Measurements from ENCODE around the gene IL1A. TPM values are rescaled to one million over a fixed set of nuclear protein-coding genes. Genes with fewer than 3 reads are reported as not detected.

Gene IL1A
- total RNA-seq, 4 donors from 2014 or later: 0.40 TPM; not detected in 3

DNA sequence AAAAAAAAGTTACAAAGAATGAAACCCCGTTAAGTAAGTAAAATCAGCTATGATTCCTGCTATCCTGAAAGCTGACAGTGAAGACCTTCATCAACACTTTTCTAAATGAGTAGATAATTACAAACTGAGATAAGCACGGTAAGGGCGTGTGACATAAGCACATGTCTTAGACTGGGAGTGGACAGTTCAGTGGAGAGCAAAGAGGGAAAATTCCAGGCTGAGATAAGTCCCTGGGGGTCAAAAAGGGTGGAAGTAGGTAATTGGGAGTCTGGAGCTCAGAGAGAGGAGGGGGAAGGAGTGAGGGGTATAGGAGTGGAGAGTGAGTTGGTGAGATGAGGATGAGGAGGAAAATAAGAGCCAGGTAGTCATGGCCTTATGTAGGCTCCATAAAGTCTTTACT, 4.4 kb upstream of the IL1A start:
- no peak overlapping the region for H3K4me3 ChIP-seq (replicated peaks in 1 of 3)
- DNase-seq: no peak
- no peaks in the 10 kb centered on the region for H3K36me3 ChIP-seq
- intact Hi-C loops (cut with DNase I): no loop called here
- TF ChIP-seq POLR2A (IDR thresholded peaks at IDR 0.05): no peak
- no peak for TF ChIP-seq CTCF (IDR thresholded peaks at IDR 0.05)
- H3K4me1 ChIP-seq: no peaks in the 10 kb centered on the region
- 88 to 91% methylated on average over 3 of the region's 3 CpGs for WGBS, 2 donors
- no peak overlapping the region for H3K27ac ChIP-seq
- H3K27me3 ChIP-seq: no peaks in the 10 kb centered on the region
- H3K9me3 ChIP-seq: no peaks in the 10 kb centered on the region

DNA sequence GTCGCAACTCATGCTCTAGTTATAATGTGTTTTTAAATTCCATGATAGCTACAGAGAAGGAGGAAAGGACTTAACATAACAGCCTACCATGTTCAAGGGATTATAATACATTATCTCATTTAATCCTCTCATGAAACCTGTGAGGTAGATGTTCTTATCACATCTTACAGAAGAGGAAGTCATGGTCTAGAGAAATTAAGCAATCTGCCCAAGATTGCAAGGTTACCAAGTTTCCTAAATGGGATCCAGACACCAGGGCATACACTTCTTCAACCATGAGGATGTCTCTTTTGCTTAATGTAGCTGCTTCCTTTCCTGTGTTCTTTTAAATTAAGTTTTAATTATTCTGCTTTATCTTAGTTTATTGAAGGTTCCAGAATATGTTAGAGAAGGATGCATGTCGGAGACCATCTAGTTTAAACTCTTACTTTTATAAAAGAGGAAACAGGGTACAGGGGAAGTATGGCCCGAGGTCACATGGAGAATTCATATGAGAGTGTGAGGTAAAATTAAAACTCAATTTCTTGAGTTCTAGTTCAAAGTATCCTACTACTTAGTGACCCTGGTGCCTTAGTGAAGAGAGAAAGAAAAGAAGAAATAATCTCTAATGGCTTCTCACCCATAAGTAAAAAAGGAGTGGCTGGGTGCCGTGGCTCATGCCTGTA, 3.6 kb upstream of the IL1A start:
- Histone ChIP-seq H3K36me3 (no peaks in the 10 kb centered on the region), H3K27ac (no peak overlapping the region), H3K9me3 (no peaks in the 10 kb centered on the region), H3K27me3 (no peaks in the 10 kb centered on the region), H3K4me1 (no peaks in the 10 kb centered on the region), H3K4me3 (replicated peaks in 1 of 3) (no peak overlapping the region)
- WGBS, 2 donors: 89 to 94% methylated on average over 4 of the region's 4 CpGs
- intact Hi-C loops (cut with DNase I): no loop called here
- no peak for DNase-seq
- no peak for TF ChIP-seq POLR2A (IDR thresholded peaks at IDR 0.05)
- no peak for TF ChIP-seq CTCF (IDR thresholded peaks at IDR 0.05)

DNA sequence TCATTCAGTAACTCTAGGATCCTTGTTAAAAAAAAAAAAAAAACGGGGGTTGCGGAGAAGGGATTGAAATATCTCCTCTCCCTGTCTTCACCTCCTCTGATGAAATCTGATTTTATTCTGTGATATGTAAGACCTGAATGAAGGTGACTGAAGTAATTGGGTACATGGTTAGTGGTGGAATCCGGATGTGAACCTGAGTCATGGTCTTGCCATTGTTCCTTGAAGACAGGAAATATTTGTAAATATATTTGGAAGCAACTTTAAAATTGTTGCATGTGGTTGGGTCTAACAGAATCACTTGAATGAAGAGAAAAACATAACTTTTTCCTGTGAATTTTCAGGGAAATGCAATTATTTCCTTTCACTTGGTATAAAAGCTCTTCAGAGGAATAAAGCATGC, 3.0 kb upstream of the IL1A start:
- Histone ChIP-seq H3K4me1 (no peaks in the 10 kb centered on the region), H3K4me3 (replicated peaks in 1 of 3) (no peak overlapping the region), H3K27ac (no peak overlapping the region), H3K36me3 (no peaks in the 10 kb centered on the region), H3K27me3 (no peaks in the 10 kb centered on the region), H3K9me3 (no peaks in the 10 kb centered on the region)
- intact Hi-C loops (cut with DNase I): no loop called here
- 91 to 93% methylated on average over 3 of the region's 3 CpGs for WGBS, 2 donors
- no peak for DNase-seq
- TF ChIP-seq POLR2A (IDR thresholded peaks at IDR 0.05) (no peak), CTCF (IDR thresholded peaks at IDR 0.05) (no peak)

DNA sequence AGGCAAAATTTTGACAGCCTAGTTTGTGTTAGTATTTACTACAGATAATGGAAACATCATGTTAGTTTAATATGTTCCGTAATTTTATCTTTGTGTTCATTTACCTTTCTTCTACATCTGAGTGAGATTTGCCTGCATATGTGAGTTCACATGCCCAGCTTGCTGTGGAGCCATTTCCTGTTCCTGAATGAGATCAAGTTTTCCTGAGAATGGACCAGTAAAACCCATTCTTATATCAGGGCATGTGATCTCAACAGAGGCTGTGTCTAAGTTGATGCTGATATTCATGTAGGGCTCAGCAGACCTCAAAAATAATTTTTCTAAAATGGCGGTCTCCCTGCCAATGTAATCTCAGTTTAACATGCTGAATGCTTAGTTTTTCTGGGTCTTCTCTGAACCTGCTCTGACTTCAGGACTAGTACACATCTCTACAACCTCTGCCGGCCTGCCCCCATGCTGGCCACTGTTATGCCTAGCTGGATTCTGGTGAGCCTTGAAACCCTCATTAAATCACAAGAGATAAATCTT, 1.0 kb downstream of the IL1A start:
- no peak for TF ChIP-seq POLR2A (IDR thresholded peaks at IDR 0.05)
- no peak for TF ChIP-seq CTCF (IDR thresholded peaks at IDR 0.05)
- H3K27ac ChIP-seq: no peak overlapping the region
- no peaks in the 10 kb centered on the region for H3K9me3 ChIP-seq
- H3K36me3 ChIP-seq: no peaks in the 10 kb centered on the region
- no peaks in the 10 kb centered on the region for H3K4me1 ChIP-seq
- intact Hi-C loops (cut with DNase I): no loop called here
- WGBS, 2 donors: 89 to 93% methylated on average over 3 of the region's 3 CpGs
- H3K4me3 ChIP-seq (replicated peaks in 1 of 3): no peak overlapping the region
- no peak for DNase-seq
- no peaks in the 10 kb centered on the region for H3K27me3 ChIP-seq

- no peak for DNase-seq
- Histone ChIP-seq H3K27me3 (no peaks in the 10 kb centered on the region), H3K4me1 (no peaks in the 10 kb centered on the region), H3K27ac (no peak overlapping the region), H3K4me3 (replicated peaks in 1 of 3) (no peak overlapping the region), H3K36me3 (no peaks in the 10 kb centered on the region), H3K9me3 (no peaks in the 10 kb centered on the region)
- WGBS, 2 donors: 83 to 94% methylated on average over 3 of the region's 3 CpGs
- intact Hi-C loops (cut with DNase I): no loop called here
- TF ChIP-seq CTCF (IDR thresholded peaks at IDR 0.05) (no peak), POLR2A (IDR thresholded peaks at IDR 0.05) (no peak)
These were observed 2.0 kb downstream of the IL1A start for GRCh38 chr2:112782234-112782799.
